ENCODE results near the gene PI4KA.
A peak's percentile ranks its signal among the peaks of the same experiment; 100 is the strongest.

The PI4KA gene

DNA sequence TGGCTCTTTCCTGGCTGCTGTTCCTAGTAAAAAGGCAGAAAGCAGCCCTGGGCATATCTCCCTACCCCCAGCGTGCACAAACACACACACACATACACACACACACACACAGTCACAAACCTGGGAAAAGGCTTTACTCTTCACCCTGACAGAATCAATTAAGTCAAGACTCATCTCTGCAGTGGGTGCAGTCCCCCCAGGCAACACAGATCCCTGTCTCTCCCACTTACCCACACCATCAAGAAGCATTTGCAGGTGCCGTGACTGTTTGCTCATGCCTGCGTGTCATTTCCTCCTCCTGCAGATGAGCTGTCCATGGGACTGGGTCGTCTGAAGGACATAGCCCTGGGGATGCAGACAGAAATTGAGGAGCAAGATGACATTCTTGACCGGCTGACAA lies 28.8 kb upstream of the PI4KA start:
- DNase-seq (ENCODE audit: low read depth) = no peak
- TF ChIP-seq, protein P1, sequence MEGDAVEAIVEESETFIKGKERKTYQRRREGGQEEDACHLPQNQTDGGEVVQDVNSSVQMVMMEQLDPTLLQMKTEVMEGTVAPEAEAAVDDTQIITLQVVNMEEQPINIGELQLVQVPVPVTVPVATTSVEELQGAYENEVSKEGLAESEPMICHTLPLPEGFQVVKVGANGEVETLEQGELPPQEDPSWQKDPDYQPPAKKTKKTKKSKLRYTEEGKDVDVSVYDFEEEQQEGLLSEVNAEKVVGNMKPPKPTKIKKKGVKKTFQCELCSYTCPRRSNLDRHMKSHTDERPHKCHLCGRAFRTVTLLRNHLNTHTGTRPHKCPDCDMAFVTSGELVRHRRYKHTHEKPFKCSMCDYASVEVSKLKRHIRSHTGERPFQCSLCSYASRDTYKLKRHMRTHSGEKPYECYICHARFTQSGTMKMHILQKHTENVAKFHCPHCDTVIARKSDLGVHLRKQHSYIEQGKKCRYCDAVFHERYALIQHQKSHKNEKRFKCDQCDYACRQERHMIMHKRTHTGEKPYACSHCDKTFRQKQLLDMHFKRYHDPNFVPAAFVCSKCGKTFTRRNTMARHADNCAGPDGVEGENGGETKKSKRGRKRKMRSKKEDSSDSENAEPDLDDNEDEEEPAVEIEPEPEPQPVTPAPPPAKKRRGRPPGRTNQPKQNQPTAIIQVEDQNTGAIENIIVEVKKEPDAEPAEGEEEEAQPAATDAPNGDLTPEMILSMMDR (IDR thresholded peaks at IDR 0.05; ENCODE audit: insufficient read depth, low read depth, low read length, missing control alignments) = no peak
- H3K4me3 ChIP-seq (ENCODE audit: low read depth, low read length) = no peak overlapping the region

DNA sequence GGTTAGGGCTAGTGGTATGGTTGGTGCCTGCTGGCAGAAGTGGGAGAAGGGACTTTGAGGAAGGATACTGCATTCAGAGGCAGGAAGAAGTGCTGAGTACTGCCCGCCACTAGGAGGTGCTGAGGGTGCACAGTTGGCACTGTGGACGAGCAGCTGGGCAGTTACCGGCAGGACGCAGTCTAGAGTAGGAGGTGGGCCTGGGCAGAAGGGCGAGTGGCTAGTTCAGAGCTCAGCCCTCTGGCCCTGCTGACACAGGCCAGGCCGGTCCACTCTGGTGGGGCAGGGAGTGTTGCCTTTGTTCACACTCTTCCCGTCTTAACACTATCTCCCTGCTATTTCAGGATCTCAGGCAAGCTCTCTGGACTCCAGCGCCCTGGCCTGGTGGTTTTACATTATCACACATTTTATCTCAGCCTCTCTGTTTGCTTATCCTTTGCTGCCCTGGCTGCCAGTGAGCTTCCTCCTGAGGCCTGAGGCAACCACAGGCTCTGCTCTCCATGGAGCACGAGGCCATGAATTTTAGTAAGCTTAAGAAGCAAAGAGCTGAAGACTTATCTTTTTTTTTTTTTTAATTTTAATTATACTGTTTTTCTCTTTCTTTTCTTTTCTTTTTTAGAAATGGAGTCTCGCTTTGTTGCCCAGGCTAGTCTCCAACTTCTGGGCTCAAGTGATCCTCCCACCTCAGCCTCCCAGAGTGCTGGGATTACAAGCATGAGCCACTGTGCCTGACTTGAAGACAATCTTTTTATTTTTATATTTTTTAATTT lies 27.1 kb upstream of the PI4KA start:
- TF ChIP-seq, protein P1 (IDR thresholded peaks at IDR 0.05; ENCODE audit: insufficient read depth, low read depth, low read length, missing control alignments) = peak; percentile 75
- H3K4me3 ChIP-seq (ENCODE audit: low read depth, low read length) = no peak overlapping the region
- peak; percentile 55 for DNase-seq (ENCODE audit: low read depth)

DNA sequence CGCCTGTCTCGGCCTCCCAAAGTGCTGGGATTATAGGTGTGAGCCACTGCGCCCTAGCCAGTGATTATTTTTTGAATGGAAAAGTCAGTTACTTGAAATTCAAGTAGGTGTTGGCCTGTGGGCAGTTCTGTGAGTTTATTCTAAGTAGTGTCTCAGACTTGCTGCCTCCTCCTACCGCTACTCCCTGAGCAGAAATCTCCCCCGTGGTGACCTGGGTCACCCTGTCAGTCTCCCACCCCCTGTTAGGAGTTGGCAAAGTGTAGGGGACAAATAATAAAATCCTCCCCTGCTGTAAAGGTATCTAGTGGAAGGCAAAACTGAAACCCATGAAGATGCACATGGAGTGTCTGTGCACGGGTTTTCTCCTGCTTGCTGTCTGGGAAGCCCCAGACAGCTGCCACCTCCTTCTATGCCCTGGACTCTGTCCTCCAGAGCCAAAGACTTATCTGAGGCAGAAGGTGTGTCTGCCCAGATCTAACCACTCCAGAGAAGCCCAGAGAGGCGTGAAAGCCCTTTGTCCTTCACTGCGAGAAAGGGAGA lies 26.5 kb upstream of the PI4KA start:
- H3K4me3 ChIP-seq (ENCODE audit: low read depth, low read length) = no peak overlapping the region
- no peak for DNase-seq (ENCODE audit: low read depth)
- TF ChIP-seq, protein P1 (IDR thresholded peaks at IDR 0.05; ENCODE audit: insufficient read depth, low read depth, low read length, missing control alignments) = no peak

DNA sequence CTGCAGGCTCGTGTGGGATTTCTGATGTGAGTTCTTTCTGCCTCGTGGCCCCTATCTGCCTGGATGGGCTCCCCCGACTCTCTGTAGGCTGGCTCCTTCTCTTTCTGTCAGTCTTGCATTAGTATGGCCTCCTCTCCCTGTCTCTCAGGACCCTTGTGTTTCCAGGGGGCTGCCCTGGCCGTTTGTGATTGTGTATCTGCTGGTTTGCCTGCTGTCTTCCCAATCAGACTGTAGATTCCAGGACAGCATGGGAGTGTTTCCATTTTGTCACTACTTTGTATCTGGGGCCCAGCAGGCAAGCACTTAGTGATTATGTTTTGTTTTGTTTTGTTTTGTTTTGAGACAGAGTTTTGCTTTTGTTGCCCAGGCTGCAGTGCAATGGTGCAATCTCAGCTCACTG lies 25.8 kb upstream of the PI4KA start:
- H3K4me3 ChIP-seq (ENCODE audit: low read depth, low read length) = no peak overlapping the region
- TF ChIP-seq, protein P1 (IDR thresholded peaks at IDR 0.05; ENCODE audit: insufficient read depth, low read depth, low read length, missing control alignments) = no peak
- DNase-seq (ENCODE audit: low read depth) = no peak

DNA sequence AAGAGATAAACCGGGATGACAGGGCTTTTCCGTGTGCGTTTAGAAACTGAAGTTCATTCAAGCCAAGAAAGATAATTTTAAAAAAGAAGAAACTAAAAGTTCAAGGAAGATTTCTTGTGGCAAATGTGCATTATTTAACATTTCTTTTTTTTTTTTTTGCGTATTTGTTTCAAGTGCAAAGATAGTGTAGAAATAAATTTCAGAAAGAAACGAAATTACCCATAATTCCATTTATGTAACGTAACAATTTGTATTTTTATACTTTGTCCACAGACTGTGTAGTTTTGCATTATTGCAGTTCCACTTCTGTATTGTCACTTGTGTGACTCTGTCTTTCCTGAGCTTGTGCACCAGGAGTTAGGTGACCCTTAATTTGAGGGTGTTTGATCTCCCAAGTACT lies 24.2 kb upstream of the PI4KA start:
- H3K4me3 ChIP-seq (ENCODE audit: low read depth, low read length) = no peak overlapping the region
- TF ChIP-seq, protein P1 (IDR thresholded peaks at IDR 0.05; ENCODE audit: insufficient read depth, low read depth, low read length, missing control alignments) = no peak
- DNase-seq (ENCODE audit: low read depth) = no peak

DNA sequence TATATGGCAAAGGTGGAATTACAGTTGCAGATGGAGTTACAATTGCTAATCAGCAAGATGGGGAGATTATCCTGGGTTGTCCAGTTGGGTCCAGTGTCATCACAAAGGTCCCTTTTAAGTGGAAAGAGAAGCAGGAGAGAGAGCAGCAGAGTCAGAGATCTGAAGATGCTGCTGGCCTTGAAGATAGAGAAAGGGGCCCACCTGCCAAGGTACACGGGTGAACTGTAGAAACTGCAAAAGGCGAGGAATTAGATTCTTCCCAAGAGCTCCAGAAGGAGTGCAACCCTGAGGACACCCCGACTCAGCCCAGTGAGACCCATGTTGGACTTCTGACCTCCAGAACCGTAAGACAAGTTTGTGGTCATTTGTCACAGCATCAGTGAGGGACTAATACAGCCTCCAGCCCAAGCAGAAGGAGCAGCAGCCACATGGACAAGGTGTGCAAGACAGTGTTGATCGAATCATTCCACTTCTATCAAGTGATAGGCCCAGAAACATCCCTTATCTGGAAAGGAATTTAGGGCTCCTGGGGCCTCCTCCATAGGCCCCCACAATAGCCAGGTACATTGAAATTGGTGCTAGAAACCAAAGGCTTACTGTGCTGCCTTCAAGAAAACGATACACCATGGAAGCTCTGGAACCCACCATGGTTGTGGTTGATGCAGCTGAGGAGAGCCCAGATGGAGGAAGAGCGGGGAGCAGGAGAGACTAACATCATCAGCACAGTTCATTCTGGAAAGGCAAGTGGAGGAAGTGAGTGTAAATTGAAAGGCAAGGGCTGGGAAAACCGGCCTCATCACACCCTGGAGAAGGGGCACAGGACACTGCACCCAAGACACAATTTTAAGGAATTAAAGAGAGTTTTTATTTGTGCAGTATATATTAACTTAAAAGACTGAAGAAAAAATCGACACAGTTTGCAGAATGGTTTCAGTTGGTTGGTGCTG lies 23.5 kb upstream of the PI4KA start:
- DNase-seq (ENCODE audit: low read depth) = no peak
- TF ChIP-seq, protein P1 (IDR thresholded peaks at IDR 0.05; ENCODE audit: insufficient read depth, low read depth, low read length, missing control alignments) = no peak
- no peak overlapping the region for H3K4me3 ChIP-seq (ENCODE audit: low read depth, low read length)

Data from GM12865 (cell line).